Right renal pelvis (tissue), 4 donors: Measurements from ENCODE around the gene NARS2. TPM values are rescaled to one million over a fixed set of nuclear protein-coding genes. Genes with fewer than 3 reads are reported as not detected.
"Not testable (repeated sequence)": the region's sequence is repeated elsewhere in the genome, so short reads cannot be mapped to it uniquely, and the experiment has no call there.

Experiments
- DNase-seq, 4 donors: peaks; one replicate each; pipeline ENCODE4 v3.0.0-alpha.2; 2013; ENCODE audit warnings: low read depth in 4 of 4, low spot score in 3 of 4, missing footprints in 1 of 4
- polyA plus RNA-seq, 4 donors: library from polyadenylated mRNA; unstranded; fragments of 120-200 nt; gene quantifications; one replicate each; pipeline ENCODE4 v1.2.1, GENCODE V29; 2013; ENCODE audit not compliant: insufficient read length in 4 of 4

NARS2 gene
- polyA plus RNA-seq, 4 donors: 38.5 to 56.6 (median 50.4) TPM

- DNase-seq: no peak
These were observed 2.8 kb upstream of the NARS2 start for GRCh38 chr11:78577495-78577894.

GRCh38 chr11:78576549-78577097, 2.0 kb upstream of the NARS2 start:
- DNase-seq: no peak

- DNase-seq: no peak
These were observed 814 bp upstream of the NARS2 start for GRCh38 chr11:78575478-78575877.

- no peak for DNase-seq
These were observed 983 bp downstream of the NARS2 start for GRCh38 chr11:78573681-78574080.

GRCh38 chr11:78573271-78573670, 1.4 kb downstream of the NARS2 start:
- no peak for DNase-seq

- DNase-seq: no peak
These were observed 2.3 kb downstream of the NARS2 start for GRCh38 chr11:78572394-78572793.

- no peak for DNase-seq
These were observed 4.6 kb downstream of the NARS2 start for GRCh38 chr11:78570031-78570430.

- DNase-seq: no peak
These were observed 7.5 kb downstream of the NARS2 start for GRCh38 chr11:78567209-78567608.

- DNase-seq: peak in 3 of 4 donors; percentile 49 to 60 (median 54)
These were observed 9.9 kb downstream of the NARS2 start for GRCh38 chr11:78564490-78565467.

- not testable (repeated sequence) for DNase-seq
These were observed 10.6 kb downstream of the NARS2 start for GRCh38 chr11:78564037-78564436.

- not testable (repeated sequence) for DNase-seq
These were observed 11.6 kb downstream of the NARS2 start for GRCh38 chr11:78563090-78563489.

GRCh38 chr11:78562398-78562797, 12.3 kb downstream of the NARS2 start:
- DNase-seq: no peak

GRCh38 chr11:78560826-78561484, 13.7 kb downstream of the NARS2 start:
- peak in 1 of 4 donors; percentile 34 for DNase-seq

GRCh38 chr11:78560153-78560552, 14.5 kb downstream of the NARS2 start:
- DNase-seq: no peak

GRCh38 chr11:78557236-78557635, 17.4 kb downstream of the NARS2 start:
- DNase-seq: no peak

GRCh38 chr11:78555592-78555991, 19.1 kb downstream of the NARS2 start:
- no peak for DNase-seq

- no peak for DNase-seq
These were observed 21.8 kb downstream of the NARS2 start for GRCh38 chr11:78552881-78553280.

- not testable (repeated sequence) for DNase-seq
These were observed 22.5 kb downstream of the NARS2 start for GRCh38 chr11:78552139-78552538.

- DNase-seq: no peak
These were observed 23.6 kb downstream of the NARS2 start for GRCh38 chr11:78551066-78551465.

GRCh38 chr11:78549624-78550409, 24.8 kb downstream of the NARS2 start:
- no peak for DNase-seq
